ENCODE results near the gene IFNL2.

The IFNL2 gene

DNA sequence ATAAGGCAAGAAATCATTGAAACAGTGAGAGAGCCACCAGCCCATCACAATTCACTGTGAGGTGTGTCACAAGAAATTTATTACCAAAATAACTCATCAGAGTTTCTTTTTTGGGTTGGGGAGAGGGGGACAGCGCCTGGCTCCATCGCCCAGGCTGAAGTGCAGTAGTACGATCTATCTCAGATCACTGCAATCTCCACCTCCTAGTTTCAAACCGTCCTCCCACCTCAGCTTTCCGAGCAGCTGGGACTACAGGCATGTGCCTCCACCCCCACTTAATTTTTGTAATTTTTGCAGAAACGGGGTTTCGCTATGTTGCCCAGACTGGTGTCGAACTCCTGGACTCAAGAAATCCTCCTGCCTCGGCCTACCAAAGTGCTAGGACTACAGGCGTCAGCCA, 31.6 kb downstream of the IFNL2 start:
- Histone ChIP-seq H3K4me1 (ENCODE audit: low read length) (peaks cover 7% of the 10 kb centered on the region), H3K27me3 (ENCODE audit: low read depth, low read length) (no peaks in the 10 kb centered on the region), H3K4me2 (ENCODE audit: low read length) (no peak overlapping the region), H3K79me2 (ENCODE audit: low read length) (no peaks in the 10 kb centered on the region), H3K4me3 (ENCODE audit: low read length) (no peak overlapping the region), H2AFZ (ENCODE audit: low read depth, low read length) (no peak overlapping the region), H3K36me3 (replicated peaks; ENCODE audit: low read depth, low read length) (no peaks in the 10 kb centered on the region), H3K9me3 (ENCODE audit: insufficient read depth, low read length) (no peaks in the 10 kb centered on the region), H3K9ac (ENCODE audit: low read length) (no peak overlapping the region), H3K27ac (ENCODE audit: low read length) (no peak overlapping the region), H4K20me1 (ENCODE audit: insufficient read depth, low read length) (no peaks in the 10 kb centered on the region)
- no peak for TF ChIP-seq EZH2phosphoT487 (IDR thresholded peaks at IDR 0.05; ENCODE audit: low read depth)
- TF ChIP-seq, protein P1, sequence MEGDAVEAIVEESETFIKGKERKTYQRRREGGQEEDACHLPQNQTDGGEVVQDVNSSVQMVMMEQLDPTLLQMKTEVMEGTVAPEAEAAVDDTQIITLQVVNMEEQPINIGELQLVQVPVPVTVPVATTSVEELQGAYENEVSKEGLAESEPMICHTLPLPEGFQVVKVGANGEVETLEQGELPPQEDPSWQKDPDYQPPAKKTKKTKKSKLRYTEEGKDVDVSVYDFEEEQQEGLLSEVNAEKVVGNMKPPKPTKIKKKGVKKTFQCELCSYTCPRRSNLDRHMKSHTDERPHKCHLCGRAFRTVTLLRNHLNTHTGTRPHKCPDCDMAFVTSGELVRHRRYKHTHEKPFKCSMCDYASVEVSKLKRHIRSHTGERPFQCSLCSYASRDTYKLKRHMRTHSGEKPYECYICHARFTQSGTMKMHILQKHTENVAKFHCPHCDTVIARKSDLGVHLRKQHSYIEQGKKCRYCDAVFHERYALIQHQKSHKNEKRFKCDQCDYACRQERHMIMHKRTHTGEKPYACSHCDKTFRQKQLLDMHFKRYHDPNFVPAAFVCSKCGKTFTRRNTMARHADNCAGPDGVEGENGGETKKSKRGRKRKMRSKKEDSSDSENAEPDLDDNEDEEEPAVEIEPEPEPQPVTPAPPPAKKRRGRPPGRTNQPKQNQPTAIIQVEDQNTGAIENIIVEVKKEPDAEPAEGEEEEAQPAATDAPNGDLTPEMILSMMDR (IDR thresholded peaks at IDR 0.05; ENCODE audit: low read depth, low read length) = no peak

DNA sequence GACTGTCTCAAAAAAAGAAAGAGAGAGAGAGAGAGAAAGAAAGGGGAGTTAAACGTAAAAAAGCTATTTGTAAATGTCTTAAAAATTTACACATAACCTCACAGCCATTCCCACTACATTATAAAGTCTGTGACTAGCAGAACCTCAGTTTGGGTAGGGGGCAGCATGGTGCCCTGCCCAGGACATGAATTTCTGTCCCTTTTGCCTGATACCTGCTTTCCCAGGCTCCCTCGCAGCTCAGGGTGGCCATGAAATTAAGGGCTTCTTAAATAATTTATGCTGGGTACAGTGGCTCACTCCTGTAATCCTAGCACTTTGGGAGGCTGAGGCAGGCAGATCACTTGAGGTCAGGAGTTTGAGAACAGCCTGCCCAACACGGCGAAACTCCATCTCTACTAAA, 32.8 kb downstream of the IFNL2 start:
- no peak overlapping the region for H3K9ac ChIP-seq (ENCODE audit: low read length)
- H3K4me1 ChIP-seq (ENCODE audit: low read length) = no peaks in the 10 kb centered on the region
- no peaks in the 10 kb centered on the region for H3K27me3 ChIP-seq (ENCODE audit: low read depth, low read length)
- no peak overlapping the region for H3K4me3 ChIP-seq (ENCODE audit: low read length)
- H3K27ac ChIP-seq (ENCODE audit: low read length) = no peak overlapping the region
- no peaks in the 10 kb centered on the region for H3K36me3 ChIP-seq (replicated peaks; ENCODE audit: low read depth, low read length)
- no peaks in the 10 kb centered on the region for H3K79me2 ChIP-seq (ENCODE audit: low read length)
- no peaks in the 10 kb centered on the region for H3K9me3 ChIP-seq (ENCODE audit: insufficient read depth, low read length)
- H4K20me1 ChIP-seq (ENCODE audit: insufficient read depth, low read length) = no peaks in the 10 kb centered on the region
- TF ChIP-seq, protein P1 (IDR thresholded peaks at IDR 0.05; ENCODE audit: low read depth, low read length) = no peak
- no peak for TF ChIP-seq EZH2phosphoT487 (IDR thresholded peaks at IDR 0.05; ENCODE audit: low read depth)
- H2AFZ ChIP-seq (ENCODE audit: low read depth, low read length) = no peak overlapping the region
- no peak overlapping the region for H3K4me2 ChIP-seq (ENCODE audit: low read length)

DNA sequence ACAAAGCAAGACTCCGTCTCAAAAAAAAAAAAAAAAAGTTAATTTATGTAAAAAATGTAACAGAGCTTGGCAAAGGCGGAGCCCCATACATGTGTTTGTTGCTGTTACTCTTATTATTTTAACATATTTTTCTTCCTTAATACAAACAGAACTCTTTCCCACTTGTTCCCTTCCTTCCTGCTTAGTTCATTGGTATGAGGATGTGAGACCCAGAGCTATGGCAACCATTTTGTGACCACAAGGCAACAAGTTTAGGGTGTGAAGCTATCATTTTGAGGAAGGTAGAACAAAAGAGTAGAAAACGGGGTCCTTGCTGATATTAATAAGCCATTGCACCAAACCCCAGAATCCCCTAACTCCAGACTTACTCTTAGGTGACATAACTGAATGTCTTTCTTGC, 33.4 kb downstream of the IFNL2 start:
- Histone ChIP-seq H4K20me1 (ENCODE audit: insufficient read depth, low read length) (no peaks in the 10 kb centered on the region), H3K4me2 (ENCODE audit: low read length) (no peak overlapping the region), H3K36me3 (replicated peaks; ENCODE audit: low read depth, low read length) (no peaks in the 10 kb centered on the region), H2AFZ (ENCODE audit: low read depth, low read length) (no peak overlapping the region), H3K9ac (ENCODE audit: low read length) (no peak overlapping the region), H3K27me3 (ENCODE audit: low read depth, low read length) (no peaks in the 10 kb centered on the region), H3K4me1 (ENCODE audit: low read length) (no peaks in the 10 kb centered on the region), H3K79me2 (ENCODE audit: low read length) (no peaks in the 10 kb centered on the region), H3K4me3 (ENCODE audit: low read length) (no peak overlapping the region), H3K9me3 (ENCODE audit: insufficient read depth, low read length) (no peaks in the 10 kb centered on the region), H3K27ac (ENCODE audit: low read length) (no peak overlapping the region)
- TF ChIP-seq, protein P1 (IDR thresholded peaks at IDR 0.05; ENCODE audit: low read depth, low read length) = no peak
- TF ChIP-seq EZH2phosphoT487 (IDR thresholded peaks at IDR 0.05; ENCODE audit: low read depth) = no peak

DNA sequence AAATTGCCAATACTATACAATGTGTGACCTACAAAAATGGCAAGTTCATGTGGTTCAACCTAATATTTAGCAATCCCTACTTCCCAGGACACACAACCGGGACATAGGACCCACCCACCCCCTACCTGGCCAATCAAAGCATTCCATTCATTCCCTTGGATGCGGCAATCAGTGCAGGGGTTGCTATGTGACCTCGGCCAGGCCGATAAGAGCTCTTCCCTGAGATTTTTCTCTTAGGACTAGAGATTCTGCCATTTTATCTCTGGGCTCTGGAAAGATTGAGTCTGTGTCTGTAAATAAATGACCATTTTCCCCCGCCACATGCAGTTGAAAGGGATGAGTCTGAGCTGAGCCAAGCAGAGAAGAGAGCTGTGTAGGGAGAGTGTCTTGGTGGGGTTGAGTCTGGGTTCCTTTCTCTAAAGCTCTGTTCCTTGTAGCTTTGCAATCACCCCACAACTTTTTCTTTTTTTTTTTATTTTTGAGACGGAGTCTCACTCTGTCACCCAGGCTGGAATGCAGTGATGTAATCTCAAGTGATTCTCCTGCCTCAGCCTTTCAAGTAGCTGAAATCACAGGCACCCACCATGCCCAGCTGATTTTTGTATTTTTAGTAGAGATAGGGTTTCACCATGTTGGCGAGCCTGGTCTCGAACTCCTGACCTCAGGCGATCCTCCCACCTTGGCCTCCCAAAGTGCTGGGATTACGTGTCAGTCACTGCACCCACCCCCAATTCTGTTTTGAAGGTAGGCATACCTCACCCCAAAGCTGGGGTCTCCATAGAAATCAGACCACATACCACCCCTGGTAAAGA, 35.4 kb downstream of the IFNL2 start:
- no peak for TF ChIP-seq EZH2phosphoT487 (IDR thresholded peaks at IDR 0.05; ENCODE audit: low read depth)
- TF ChIP-seq, protein P1 (IDR thresholded peaks at IDR 0.05; ENCODE audit: low read depth, low read length) = no peak
- Histone ChIP-seq H3K4me3 (ENCODE audit: low read length) (no peak overlapping the region), H3K4me2 (ENCODE audit: low read length) (no peak overlapping the region), H3K36me3 (replicated peaks; ENCODE audit: low read depth, low read length) (peaks cover 12% of the 10 kb centered on the region), H3K27me3 (ENCODE audit: low read depth, low read length) (no peaks in the 10 kb centered on the region), H3K79me2 (ENCODE audit: low read length) (no peaks in the 10 kb centered on the region), H3K4me1 (ENCODE audit: low read length) (no peaks in the 10 kb centered on the region), H4K20me1 (ENCODE audit: insufficient read depth, low read length) (no peaks in the 10 kb centered on the region), H3K27ac (ENCODE audit: low read length) (no peak overlapping the region), H3K9me3 (ENCODE audit: insufficient read depth, low read length) (no peaks in the 10 kb centered on the region), H2AFZ (ENCODE audit: low read depth, low read length) (no peak overlapping the region), H3K9ac (ENCODE audit: low read length) (no peak overlapping the region)

Data from OCI-LY3 (cell line).